ENCODE results near the gene MAP6D1.

Gene MAP6D1

GRCh38 chr3:183774631-183775030 is 50.7 kb downstream of the MAP6D1 start:
- Histone ChIP-seq H3K4me1 (ENCODE audit: insufficient read depth, low read length) (no peaks in the 10 kb centered on the region), H3K9ac (ENCODE audit: low read depth, low read length) (no peak overlapping the region), H3K9me3 (ENCODE audit: control insufficient read depth, insufficient read depth, low read length) (no peaks in the 10 kb centered on the region; the same call in 1 of the 2 replicates), H3K36me3 (ENCODE audit: insufficient read depth, low read length) (peaks cover 33% of the 10 kb centered on the region)

- Histone ChIP-seq H3K36me3 (ENCODE audit: insufficient read depth, low read length) (peaks cover 20% of the 10 kb centered on the region), H3K9ac (ENCODE audit: low read depth, low read length) (no peak overlapping the region), H3K9me3 (ENCODE audit: control insufficient read depth, insufficient read depth, low read length) (no peaks in the 10 kb centered on the region; the same call in 1 of the 2 replicates), H3K4me1 (ENCODE audit: insufficient read depth, low read length) (no peaks in the 10 kb centered on the region; the same call in 1 of the 2 replicates)
These were observed 55.9 kb downstream of the MAP6D1 start for GRCh38 chr3:183769453-183769852.

- no peaks in the 10 kb centered on the region for H3K9me3 ChIP-seq (ENCODE audit: control insufficient read depth, insufficient read depth, low read length)
- H3K4me1 ChIP-seq (ENCODE audit: insufficient read depth, low read length) = no peaks in the 10 kb centered on the region; the same call in 1 of the 2 replicates
- peaks cover 21% of the 10 kb centered on the region for H3K36me3 ChIP-seq (ENCODE audit: insufficient read depth, low read length)
- no peak overlapping the region for H3K9ac ChIP-seq (ENCODE audit: low read depth, low read length)
These were observed 57.3 kb downstream of the MAP6D1 start for GRCh38 chr3:183768114-183768513.

GRCh38 chr3:183766745-183767606 is 58.4 kb downstream of the MAP6D1 start:
- Histone ChIP-seq H3K9me3 (ENCODE audit: control insufficient read depth, insufficient read depth, low read length) (no peaks in the 10 kb centered on the region), H3K36me3 (ENCODE audit: insufficient read depth, low read length) (peaks cover 28% of the 10 kb centered on the region), H3K4me1 (ENCODE audit: insufficient read depth, low read length) (no peaks in the 10 kb centered on the region; the same call in 1 of the 2 replicates), H3K9ac (ENCODE audit: low read depth, low read length) (no peak overlapping the region)

GRCh38 chr3:183766107-183766506 is 59.3 kb downstream of the MAP6D1 start:
- peaks cover 35% of the 10 kb centered on the region for H3K36me3 ChIP-seq (ENCODE audit: insufficient read depth, low read length)
- H3K4me1 ChIP-seq (ENCODE audit: insufficient read depth, low read length) = no peaks in the 10 kb centered on the region; the same call in 1 of the 2 replicates
- no peaks in the 10 kb centered on the region for H3K9me3 ChIP-seq (ENCODE audit: control insufficient read depth, insufficient read depth, low read length)
- no peak overlapping the region for H3K9ac ChIP-seq (ENCODE audit: low read depth, low read length)

Measured in ES-I3 (cell line).